ENCODE data around the gene OR2L8.

The OR2L8 gene, protein sequence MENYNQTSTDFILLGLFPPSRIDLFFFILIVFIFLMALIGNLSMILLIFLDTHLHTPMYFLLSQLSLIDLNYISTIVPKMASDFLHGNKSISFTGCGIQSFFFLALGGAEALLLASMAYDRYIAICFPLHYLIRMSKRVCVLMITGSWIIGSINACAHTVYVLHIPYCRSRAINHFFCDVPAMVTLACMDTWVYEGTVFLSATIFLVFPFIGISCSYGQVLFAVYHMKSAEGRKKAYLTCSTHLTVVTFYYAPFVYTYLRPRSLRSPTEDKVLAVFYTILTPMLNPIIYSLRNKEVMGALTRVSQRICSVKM

DNA sequence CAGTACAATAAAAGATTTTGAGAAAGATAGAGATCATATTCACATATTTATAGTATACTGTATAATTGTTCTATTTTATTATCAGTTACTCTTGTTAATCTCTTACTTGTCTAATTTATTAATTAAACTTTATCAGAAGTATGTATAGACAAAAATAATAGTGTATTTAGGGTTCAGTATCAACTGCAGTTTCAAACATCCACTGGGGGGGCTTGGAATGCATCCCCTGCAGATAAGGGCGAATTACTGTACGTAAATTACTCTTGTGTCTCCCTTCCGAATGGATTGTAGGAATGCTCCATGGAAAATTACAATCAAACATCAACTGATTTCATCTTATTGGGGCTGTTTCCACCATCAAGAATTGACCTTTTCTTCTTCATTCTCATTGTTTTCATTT lies at the start of gene OR2L8:
OR2L8 (plus strand) TSS at position 301 of the 400 bp plus-strand sequence; CDS start at position 301, 0 bp downstream.
- no peak for DNase-seq (ENCODE audit: low read depth)

DNA sequence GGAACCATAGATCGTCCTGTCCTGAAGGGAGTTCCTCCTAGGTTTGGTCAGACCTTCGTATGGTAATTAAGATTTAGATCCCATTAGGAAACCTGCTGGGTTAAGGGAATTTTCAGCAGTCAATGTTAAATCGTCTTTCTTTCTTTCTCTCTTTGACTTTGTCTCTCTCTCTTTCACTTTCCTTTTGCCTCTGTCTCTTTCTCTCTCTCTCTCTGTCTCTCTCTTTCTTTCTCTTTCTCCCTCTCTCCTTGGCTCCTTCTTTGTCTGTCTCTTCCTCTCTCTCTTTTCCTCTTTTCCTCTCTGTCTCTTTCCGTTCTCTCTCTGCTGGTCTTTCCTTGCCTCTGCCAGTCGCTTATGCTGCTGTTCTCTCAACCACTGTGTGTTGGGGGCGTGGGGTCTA lies 44.5 kb upstream of the OR2L8 start:
- DNase-seq (ENCODE audit: low read depth): no peak

GRCh38 chr1:247905181-247905580 lies 43.5 kb upstream of the OR2L8 start:
- peak; percentile 66 for DNase-seq (ENCODE audit: low read depth)

DNA sequence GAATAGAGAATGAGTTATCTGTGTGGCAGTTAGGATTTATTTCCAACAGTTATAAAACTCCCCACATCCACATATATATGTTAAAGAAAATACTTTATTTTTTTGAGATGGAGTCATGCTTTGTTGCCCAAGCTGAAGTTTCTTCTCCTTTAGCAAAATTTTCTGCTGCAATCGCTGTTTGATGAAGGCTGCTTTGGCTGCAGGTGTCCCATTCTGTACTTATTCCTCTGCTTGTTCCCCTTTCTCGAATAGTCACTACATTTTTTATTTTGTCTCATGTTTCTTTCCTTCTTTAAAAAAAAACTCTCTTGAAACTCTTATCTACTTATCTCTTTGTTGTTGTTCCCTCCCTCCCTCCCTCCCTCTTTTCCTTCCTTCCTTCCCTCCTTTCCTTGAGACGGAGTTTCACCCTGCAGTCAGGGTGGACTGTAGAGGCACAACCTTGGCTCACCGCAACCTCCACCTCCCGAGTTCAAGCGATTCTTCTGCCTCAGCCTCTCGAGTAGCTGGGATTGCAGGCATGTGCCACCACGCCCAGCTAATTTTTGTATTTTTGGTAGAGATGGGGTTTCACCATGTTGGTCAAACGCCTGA lies 42.7 kb upstream of the OR2L8 start:
- peak; percentile 41 for DNase-seq (ENCODE audit: low read depth)

DNA sequence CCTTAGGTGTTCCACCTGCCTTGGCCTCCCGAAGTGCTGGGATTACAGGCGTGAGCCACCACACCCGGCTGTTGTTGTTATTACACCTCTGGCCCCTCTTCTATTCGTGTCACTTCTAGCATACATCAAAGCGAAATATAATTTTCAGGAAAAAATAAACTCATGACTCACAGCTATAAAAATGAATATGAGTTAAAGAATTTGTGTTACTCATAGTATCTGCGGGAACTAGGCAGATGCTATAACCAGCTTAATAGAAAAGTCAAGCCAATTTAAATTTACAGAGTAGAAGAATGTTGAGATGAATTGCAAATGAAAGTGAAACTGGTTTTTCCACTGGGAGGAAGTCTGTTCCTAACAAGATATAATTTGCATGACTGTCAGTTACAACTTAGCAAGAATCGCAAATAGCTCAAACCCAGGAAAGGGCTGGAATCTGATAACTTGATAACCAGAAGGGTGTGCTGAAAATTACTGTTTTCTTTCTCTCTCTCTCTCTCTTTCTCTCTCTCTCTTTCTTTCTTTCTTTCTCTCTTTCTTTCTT lies 42.1 kb upstream of the OR2L8 start:
- DNase-seq (ENCODE audit: low read depth): peak; percentile 74

GRCh38 chr1:247908766-247909165 lies 39.9 kb upstream of the OR2L8 start:
- no peak for DNase-seq (ENCODE audit: low read depth)

DNA sequence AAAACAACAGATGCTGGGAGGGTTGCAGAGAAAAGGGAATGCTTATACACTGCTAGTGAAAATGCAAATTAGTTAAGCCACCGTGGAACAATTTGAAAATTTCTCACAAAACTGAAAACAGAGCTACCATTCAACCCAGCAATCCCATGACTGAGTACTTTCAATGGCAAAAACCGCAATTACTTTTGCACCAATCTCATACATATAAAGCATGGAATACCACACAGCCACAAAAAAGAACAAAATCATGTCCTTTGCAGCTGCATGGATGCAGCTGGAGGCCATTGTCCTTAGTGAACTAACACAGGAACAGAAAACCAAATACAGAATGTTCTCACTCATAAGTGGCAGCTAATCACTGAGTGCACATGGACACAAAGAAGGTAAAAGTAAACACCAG lies 34.9 kb upstream of the OR2L8 start:
- no peak for DNase-seq (ENCODE audit: low read depth)

DNA sequence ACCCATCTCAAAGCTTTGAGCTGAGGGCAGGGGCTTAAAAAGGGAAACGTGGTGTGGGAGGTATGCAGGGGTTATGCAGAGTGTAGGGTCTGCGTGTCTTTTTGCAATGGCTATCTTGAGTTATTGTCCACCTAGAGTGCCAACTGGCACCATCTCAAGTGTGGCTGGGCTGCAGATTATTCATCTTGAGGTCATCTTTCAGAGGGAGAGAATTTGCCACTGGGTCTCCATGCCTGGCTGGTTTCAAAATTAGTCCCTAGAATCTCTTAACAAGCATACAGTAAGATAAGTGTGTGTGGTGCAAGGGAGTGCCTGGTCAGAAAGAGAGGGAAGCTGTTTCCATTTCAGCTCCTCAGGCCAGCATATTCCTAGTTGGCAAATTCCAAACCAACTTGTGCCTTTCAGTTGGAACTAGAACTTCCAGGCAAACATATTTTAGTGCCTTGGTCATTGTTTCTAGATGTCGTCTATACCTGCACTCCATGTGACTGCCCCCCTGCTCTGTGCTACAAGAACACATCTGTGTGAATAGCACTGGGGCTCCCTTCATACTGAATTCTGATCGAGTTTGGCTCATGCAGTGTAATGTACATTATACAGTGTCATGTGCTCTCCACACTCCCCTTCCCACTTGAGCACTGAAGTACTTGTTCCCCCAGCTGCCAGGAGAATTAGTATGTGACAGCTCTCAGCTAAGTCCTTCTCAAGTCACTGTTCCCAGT lies 33.6 kb upstream of the OR2L8 start:
- no peak for DNase-seq (ENCODE audit: low read depth)

- no peak for DNase-seq (ENCODE audit: low read depth)
Measured at GRCh38 chr1:247919952-247920351, 28.7 kb upstream of the OR2L8 start, which contains the start of gene OR2T8. Gene OR2T8, plus strand, starts transcription at chr1:247920252. Its CDS starts 766 bp downstream, at chr1:247921018.

DNA sequence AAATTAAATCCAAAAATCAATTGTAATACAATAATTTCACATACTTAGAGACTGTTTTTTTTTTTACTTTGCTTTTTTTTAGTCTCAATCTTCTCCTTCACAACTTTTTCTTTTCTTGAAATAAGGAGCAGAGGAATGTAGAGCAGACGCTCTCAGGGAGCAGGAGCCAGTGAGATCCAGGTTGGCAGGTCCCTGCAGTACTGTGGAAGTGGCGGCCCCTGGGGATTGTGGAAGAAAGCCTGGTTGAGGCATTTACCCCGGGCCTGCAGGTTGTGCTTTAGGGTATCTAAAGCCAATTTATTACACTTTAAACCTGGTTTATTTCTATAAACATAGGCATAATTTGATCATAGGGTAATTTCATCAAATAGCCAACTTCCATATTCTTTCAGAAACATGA lies 24.7 kb upstream of the OR2L8 start:
- no peak for DNase-seq (ENCODE audit: low read depth)

- DNase-seq (ENCODE audit: low read depth): no peak
Measured at GRCh38 chr1:247924868-247925267, 23.8 kb upstream of the OR2L8 start, which contains the start of gene OR2AJ1. Gene OR2AJ1, plus strand, starts transcription at chr1:247924889. Its CDS starts 8,880 bp downstream, at chr1:247933769.

GRCh38 chr1:247933989-247934388 lies 14.7 kb upstream of the OR2L8 start:
- DNase-seq (ENCODE audit: low read depth): no peak

- no peak for DNase-seq (ENCODE audit: low read depth)
Measured at GRCh38 chr1:247935781-247936180, 12.9 kb upstream of the OR2L8 start.

DNA sequence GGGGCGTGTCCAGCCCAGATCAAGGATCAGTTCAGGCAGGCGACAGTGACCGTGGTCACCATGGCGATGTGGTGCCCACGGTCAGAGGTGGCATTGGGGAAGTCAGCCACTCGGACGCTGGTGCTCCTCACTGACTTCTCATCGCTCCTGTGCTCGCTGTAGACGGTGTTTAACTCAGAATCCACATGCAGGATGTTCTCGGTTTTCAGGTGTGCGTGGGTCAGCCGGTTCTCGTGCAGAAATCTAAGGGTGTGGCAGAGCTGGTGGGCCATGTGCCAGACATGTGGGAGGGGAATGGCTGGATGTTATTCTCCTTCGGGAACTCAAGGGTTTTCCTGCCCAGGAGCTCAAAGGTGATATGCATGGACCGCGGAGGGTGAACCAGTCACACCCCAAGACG lies 12.2 kb upstream of the OR2L8 start:
- no peak for DNase-seq (ENCODE audit: low read depth)

GRCh38 chr1:247936965-247937734 lies 11.5 kb upstream of the OR2L8 start:
- peak; percentile 41 for DNase-seq (ENCODE audit: low read depth)

GRCh38 chr1:247942624-247943023 lies 6.0 kb upstream of the OR2L8 start:
- no peak for DNase-seq (ENCODE audit: low read depth)

DNA sequence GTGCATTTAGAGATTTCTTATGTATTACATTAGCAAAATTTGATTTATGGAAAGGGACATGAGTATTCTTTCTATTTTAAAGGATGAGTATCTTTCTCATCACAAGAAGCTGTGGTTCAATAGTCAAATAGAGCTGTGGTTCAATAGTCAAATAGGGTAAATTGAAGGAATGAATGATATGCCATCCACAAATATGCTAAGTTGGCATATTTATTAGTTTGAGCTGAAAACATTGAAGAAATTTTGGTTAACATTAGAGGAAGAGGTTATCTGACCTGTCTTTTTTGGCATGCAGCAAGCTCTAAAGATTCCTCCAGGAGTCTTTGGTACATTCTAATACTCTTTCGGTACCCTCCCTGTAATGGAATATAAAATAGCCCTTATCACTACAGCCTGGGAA lies 4.8 kb downstream of the OR2L8 start:
- DNase-seq (ENCODE audit: low read depth): no peak

DNA sequence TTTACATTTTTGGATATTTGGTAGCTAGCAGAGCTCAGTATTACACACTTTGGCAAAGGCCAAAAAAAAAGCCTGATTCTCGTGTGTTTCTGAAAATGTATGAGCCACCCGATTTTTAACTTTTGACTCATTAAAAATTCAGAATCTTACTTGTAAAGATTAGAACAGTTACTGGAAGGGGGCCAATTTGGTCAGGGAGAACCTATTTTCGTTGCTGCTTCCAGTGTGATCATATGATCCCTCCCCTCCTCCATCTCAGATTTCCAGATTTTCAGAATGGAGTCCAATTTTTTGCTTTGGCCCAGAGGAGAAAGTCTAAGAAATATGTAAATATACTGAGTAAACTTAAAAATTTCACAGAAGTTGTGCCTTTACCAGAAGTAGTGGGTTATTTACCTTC lies 13.1 kb downstream of the OR2L8 start:
- DNase-seq (ENCODE audit: low read depth): no peak

DNA sequence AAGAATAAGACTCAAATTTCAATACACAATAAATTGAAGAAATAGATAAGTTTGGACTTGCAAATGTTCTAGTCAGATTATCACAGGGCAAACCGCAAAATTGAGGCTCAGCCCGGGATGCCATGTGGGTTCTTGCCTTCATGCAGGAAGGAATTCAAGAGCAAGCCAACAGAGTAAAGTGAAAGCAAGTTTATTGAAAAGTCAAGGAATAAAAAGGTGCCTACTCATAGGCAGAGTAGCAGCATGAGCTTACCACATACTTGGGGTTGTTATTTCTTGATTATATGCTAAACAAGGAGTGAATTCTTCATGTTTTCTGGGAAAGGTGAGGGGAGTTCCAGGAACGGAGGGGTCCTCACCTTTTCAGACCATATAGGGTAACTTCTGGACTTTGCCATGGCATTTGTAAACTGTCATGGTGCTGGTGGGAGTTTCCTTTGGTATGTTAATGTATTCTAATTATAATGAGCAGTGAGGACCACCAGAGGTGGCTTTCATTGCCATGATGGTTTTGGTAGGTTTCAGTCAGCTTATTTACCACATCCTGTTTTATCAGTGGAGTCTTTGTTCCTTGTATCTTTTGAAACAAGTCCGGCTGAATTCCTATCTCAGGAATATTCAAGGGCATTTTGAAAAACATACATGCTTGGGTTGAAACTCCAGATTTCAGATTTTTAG lies 14.4 kb downstream of the OR2L8 start:
- DNase-seq (ENCODE audit: low read depth): peak; percentile 36

DNA sequence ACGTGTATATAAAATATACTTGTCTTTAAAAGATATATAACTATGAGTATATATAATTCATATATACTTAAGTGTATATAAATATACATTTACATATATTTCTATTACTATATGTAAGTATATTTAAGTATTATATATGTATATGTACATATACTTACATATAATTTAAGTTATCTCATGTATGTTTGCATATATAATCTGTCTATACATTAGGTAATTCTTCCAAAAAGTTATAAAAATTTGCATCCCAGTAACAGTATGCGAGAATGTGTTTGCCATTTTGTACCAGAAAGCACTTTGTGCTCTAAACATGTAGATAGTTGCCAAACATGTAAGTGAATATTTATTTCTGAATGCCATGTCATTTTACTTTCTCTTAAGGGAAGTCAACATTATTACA lies 16.3 kb downstream of the OR2L8 start, which contains the start of gene OR2AK2:
OR2AK2 (plus strand) TSS at position 301 of the 400 bp plus-strand sequence. CDS start 144 bp downstream, outside the sequence.
- no peak for DNase-seq (ENCODE audit: low read depth)

DNA sequence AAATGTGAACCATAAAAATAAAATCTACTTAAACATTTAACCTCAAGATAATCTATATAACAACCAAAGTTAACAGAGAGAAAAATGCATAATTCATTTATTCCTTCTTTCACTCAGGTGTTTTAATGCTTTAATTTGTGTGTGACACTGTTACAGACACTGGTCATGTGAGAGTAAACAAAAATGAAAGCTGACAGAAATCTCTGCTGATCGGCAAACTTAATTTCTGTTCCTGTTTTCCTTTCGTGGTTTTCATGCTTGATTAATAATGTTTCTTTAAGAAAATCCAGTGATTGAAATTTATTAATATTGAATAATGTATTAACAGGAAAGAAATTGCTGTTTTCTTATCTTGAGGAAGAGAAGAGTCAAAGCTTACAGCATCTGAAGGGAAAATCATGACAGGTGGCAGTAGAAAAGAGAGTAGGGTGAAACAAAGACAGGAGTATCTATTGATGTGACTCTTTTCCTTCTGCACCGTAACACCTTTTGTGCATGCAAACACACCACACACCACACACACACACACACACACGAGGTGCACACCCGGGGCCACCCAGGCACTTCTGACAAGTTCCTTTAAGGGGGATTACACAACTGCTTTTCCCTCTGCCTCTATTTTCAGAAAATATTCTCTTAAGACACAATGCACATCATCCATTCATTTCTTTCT lies 18.0 kb downstream of the OR2L8 start:
- DNase-seq (ENCODE audit: low read depth): no peak

All from CMK (cell line).